ENCODE data around the gene LINC01488. TPM values are rescaled to one million over a fixed set of nuclear protein-coding genes. Genes with fewer than 3 reads are reported as not detected.

The LINC01488 gene
- total and polyA plus RNA-seq, 9 of the 15 experiments (the other 6 are each of a cell fraction or from before 2014, with no cell fraction given) = not detected

DNA sequence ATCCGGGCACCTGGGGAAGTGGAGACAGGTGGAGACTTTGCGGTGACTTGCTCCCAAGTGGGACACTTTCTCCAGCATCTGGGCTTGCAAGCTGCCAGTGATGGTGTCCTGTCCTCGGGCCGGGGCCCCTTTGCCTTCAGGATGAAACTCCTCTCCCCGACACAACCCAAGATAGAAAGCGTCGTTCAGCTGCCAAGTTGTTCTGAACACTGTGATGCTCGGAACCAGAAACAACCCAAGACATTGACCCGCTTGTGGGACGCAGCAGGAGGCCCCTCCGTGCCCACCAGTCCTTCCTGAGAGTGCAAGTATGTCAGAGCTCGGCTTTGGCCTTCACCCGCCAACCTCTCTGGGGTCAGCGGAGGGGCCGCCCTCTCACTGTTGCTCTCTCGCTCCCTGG lies 31.3 kb downstream of the LINC01488 start:
- H3K4me1 ChIP-seq (replicated peaks in 1 of 2; ENCODE audit: control insufficient read depth in 2 of 2, insufficient read depth in 2 of 2, low read length in 2 of 2) = peaks cover 0 to 5% of the 10 kb centered on the region in 2 experiments; a peak in 3 of 5 replicates
- H3K27ac ChIP-seq (ENCODE audit: extremely low read depth, low read depth, low read length) = no peak overlapping the region
- 4% methylated on average over 15 of the region's 16 CpGs for WGBS (ENCODE audit: insufficient coverage, low coverage, missing lambda C conversion rate)
- H2AFZ ChIP-seq (ENCODE audit: low read depth, low read length) = no peak overlapping the region
- POLR2A ChIA-PET = no interaction called here
- in situ Hi-C loops (cut with MboI) (no loop called here), intact Hi-C loops (cut with micrococcal nuclease) (no loop called here)
- no peaks in the 10 kb centered on the region for H3K9me1 ChIP-seq (ENCODE audit: control insufficient read depth, insufficient read depth, low read length)
- peaks cover 42 to 83% of the 10 kb centered on the region in 2 experiments for H3K27me3 ChIP-seq (ENCODE audit: control insufficient read depth in 2 of 2, insufficient read depth in 2 of 2, low read length in 2 of 2)
- H4K20me1 ChIP-seq (replicated peaks; ENCODE audit: control insufficient read depth, insufficient read depth, low read length) = no peaks in the 10 kb centered on the region
- DNase-seq (ENCODE audit: extremely low read depth in 1 of 4, low spot score in 3 of 4) = no peak
- no peaks in the 10 kb centered on the region for H3K36me3 ChIP-seq (ENCODE audit: control insufficient read depth, insufficient read depth, low read length)
- no peak for TF ChIP-seq KAT8 (IDR thresholded peaks at IDR 0.05; ENCODE audit: low read depth)
- no peak for TF ChIP-seq RBM14 (IDR thresholded peaks at IDR 0.05; ENCODE audit: borderline replicate concordance, insufficient read depth, low read depth, low read length)
- no peak for TF ChIP-seq IRF2 (CRISPR knock-in tag; IDR thresholded peaks at IDR 0.05)
- TF ChIP-seq FOXJ3 (CRISPR knock-in tag; IDR thresholded peaks at IDR 0.05) = no peak
- no peak for TF ChIP-seq STAT5A (IDR thresholded peaks at IDR 0.05; ENCODE audit: borderline replicate concordance, low read length)
- no peak for TF ChIP-seq PHB2 (IDR thresholded peaks at IDR 0.05; ENCODE audit: low read depth)
- CTCF ChIA-PET (ENCODE audit: low intra/inter-chr PET ratio) = no interaction called here
- BruUV-seq (replicated peaks) = no TSS peak
- H3K79me2 ChIP-seq (ENCODE audit: control insufficient read depth, insufficient read depth, low read length) = no peaks in the 10 kb centered on the region
- H3K9ac ChIP-seq (ENCODE audit: insufficient read depth in 1 of 2, low read depth in 2 of 2, low read length in 2 of 2) = no peak overlapping the region
- no peaks in the 10 kb centered on the region for H3K9me3 ChIP-seq (replicated peaks; ENCODE audit: control insufficient read depth, insufficient read depth, low read depth, low read length)
- no peak for FAIRE-seq
- ATAC-seq = no peak
- H3K4me2 ChIP-seq (ENCODE audit: insufficient read depth, low read length) = no peak overlapping the region
- no peak overlapping the region for H3K4me3 ChIP-seq

DNA sequence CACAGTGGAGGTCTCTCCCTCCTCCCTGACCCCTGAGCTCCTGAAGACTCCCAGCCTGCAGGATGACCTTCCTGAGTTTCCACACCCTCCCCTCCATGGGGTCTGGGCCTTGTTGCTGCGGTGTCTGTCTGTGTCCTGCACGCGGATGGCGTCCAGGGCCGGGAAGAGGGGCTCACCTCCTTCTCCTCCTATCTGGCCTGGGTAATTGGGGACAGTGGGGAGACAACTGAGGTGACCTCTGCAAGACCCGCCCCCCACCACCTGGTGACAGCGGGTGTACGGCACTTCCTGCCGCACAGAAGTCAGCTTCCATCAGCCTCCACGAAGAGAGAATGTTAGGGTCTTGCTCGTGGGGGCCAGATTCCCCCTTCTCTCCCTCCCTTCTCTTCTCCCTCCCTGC lies 31.7 kb downstream of the LINC01488 start:
- intact Hi-C loops (cut with micrococcal nuclease) (no loop called here), in situ Hi-C loops (cut with MboI) (no loop called here)
- Histone ChIP-seq H3K36me3 (ENCODE audit: control insufficient read depth, insufficient read depth, low read length) (no peaks in the 10 kb centered on the region), H3K79me2 (ENCODE audit: control insufficient read depth, insufficient read depth, low read length) (no peaks in the 10 kb centered on the region), H3K27ac (ENCODE audit: extremely low read depth, low read depth, low read length) (no peak overlapping the region), H3K4me2 (ENCODE audit: insufficient read depth, low read length) (no peak overlapping the region), H3K4me3 (no peak overlapping the region), H3K27me3 (ENCODE audit: control insufficient read depth in 2 of 2, insufficient read depth in 2 of 2, low read length in 2 of 2) (peaks cover 41 to 83% of the 10 kb centered on the region in 2 experiments), H3K9me1 (ENCODE audit: control insufficient read depth, insufficient read depth, low read length) (no peaks in the 10 kb centered on the region), H3K9ac (ENCODE audit: insufficient read depth in 1 of 2, low read depth in 2 of 2, low read length in 2 of 2) (no peak overlapping the region), H3K9me3 (replicated peaks; ENCODE audit: control insufficient read depth, insufficient read depth, low read depth, low read length) (no peaks in the 10 kb centered on the region), H3K4me1 (replicated peaks in 1 of 2; ENCODE audit: control insufficient read depth in 2 of 2, insufficient read depth in 2 of 2, low read length in 2 of 2) (peaks cover 0 to 5% of the 10 kb centered on the region in 2 experiments; a peak in 3 of 5 replicates), H2AFZ (ENCODE audit: low read depth, low read length) (no peak overlapping the region), H4K20me1 (replicated peaks; ENCODE audit: control insufficient read depth, insufficient read depth, low read length) (no peaks in the 10 kb centered on the region)
- WGBS (ENCODE audit: insufficient coverage, low coverage, missing lambda C conversion rate) = 15% methylated on average over 11 of the region's 11 CpGs
- CTCF ChIA-PET (ENCODE audit: low intra/inter-chr PET ratio) = no interaction called here
- BruUV-seq (replicated peaks) = no TSS peak
- no peak for FAIRE-seq
- no peak for ATAC-seq
- POLR2A ChIA-PET = no interaction called here
- no peak for DNase-seq (ENCODE audit: extremely low read depth in 1 of 4, low spot score in 3 of 4)
- TF ChIP-seq SMARCB1 (IDR thresholded peaks at IDR 0.05; ENCODE audit: insufficient read length, low read depth) (no peak), ZNF212 (CRISPR knock-in tag; IDR thresholded peaks at IDR 0.05) (no peak), ZC3H11A (IDR thresholded peaks at IDR 0.05; ENCODE audit: low read depth, low read length) (no peak)

Measured in K562 (cell line).